A549 (cell line): Measurements from ENCODE around the gene STRADA. TPM values are rescaled to one million over a fixed set of nuclear protein-coding genes. Genes with fewer than 3 reads are reported as not detected.

Experiments used
- ATAC-seq, 2 experiments: fragments of 200-7000 bp in 1 of 2; fragments of >200 bp in 1 of 2; cut with Nextera tagmentation in 1 of 2; cut with Tn5 transposase in 1 of 2; 3 replicates each; pipeline versions ENCODE4 v1.8.0 to v1.9.1; 2018 to 2020; ENCODE audit warnings: mild to moderate bottlenecking in 1 of 2, moderate library complexity in 1 of 2
- CTCF ChIA-PET: fragments of 300-600 bp; sonication (Branson Sonifier 250); formaldehyde crosslinking; extraction: SDS; loops from one replicate; lab custom pipeline; 2021; ENCODE audit warnings: antibody characterized with exemption, inconsistent platforms; lab: Yijun Ruan, JAX
- POLR2A ChIA-PET: fragments of 350-600 bp; formaldehyde crosslinking; extraction: SDS; loops from one replicate; lab custom pipeline; 2021; ENCODE audit warnings: antibody characterized with exemption, inconsistent platforms; lab: Yijun Ruan, JAX
- DNase-seq, 2 experiments: peaks; one replicate each; pipeline versions ENCODE4 v3.0.0 to v3.0.0-alpha.2; 2011 to 2016; ENCODE audit warnings: low read depth in 1 of 2, low spot score in 1 of 2
- FAIRE-seq: peaks from 2 replicates; lab custom pipeline; 2011; peaks lifted over from hg19 to GRCh38; lab: Jason Lieb, UNC
- H3K27ac ChIP-seq, 2 experiments: fragments of >200 bp; sonication (Bioruptor Twin); formaldehyde crosslinking; 3 replicates each; pipeline ENCODE4 v1.5.1; 2016 to 2017
- H3K4me1 ChIP-seq: fragments of >200 bp; sonication (Bioruptor Twin); formaldehyde crosslinking; 3 replicates; pipeline ENCODE4 v1.6.1; 2016
- H3K4me2 ChIP-seq: fragments of >200 bp; sonication (Bioruptor Twin); formaldehyde crosslinking; 3 replicates; pipeline ENCODE4 v1.6.1; 2016
- H3K4me3 ChIP-seq: fragments of >200 bp; sonication (Bioruptor Twin); formaldehyde crosslinking; 3 replicates; pipeline ENCODE4 v1.5.1; 2016
- H3K9me3 ChIP-seq: fragments of >200 bp; sonication (Bioruptor Twin); formaldehyde crosslinking; 3 replicates; pipeline ENCODE4 v1.6.1; 2016
- ATOH8 ChIP-seq: fragments of 250-450 bp; sonication (Bioruptor Pico); IDR thresholded peaks from 2 replicates; pipeline ENCODE4 v1.5.0; 2020; ENCODE audit warnings: low read depth, mild to moderate bottlenecking, moderate library complexity
- CBX8 ChIP-seq: fragments of 200-600 bp; sonication (generic); IDR thresholded peaks from 2 replicates; pipeline ENCODE4 v1.6.1; 2016
- CTCF ChIP-seq: fragments of >200 bp; sonication (Bioruptor Twin); formaldehyde crosslinking; IDR thresholded peaks from 3 replicates; pipeline ENCODE4 v1.5.1; 2016
- EHF ChIP-seq: fragments of 250-450 bp; sonication (Bioruptor Pico); IDR thresholded peaks from 2 replicates; pipeline ENCODE4 v1.5.0; 2020; ENCODE audit warnings: mild to moderate bottlenecking
- EP300 ChIP-seq, 2 experiments: fragments of >200 bp; sonication (Bioruptor Twin); formaldehyde crosslinking; IDR thresholded peaks; 2 replicates in 1 of 2; 3 replicates in 1 of 2; pipeline ENCODE4 v1.6.1; 2016 to 2017
- FOSL2 ChIP-seq, 2 experiments: fragments of 450-650 bp in 1 of 2; fragments of >200 bp in 1 of 2; sonication (Bioruptor Twin) in 1 of 2; formaldehyde crosslinking; IDR thresholded peaks; 2 replicates each; pipeline versions ENCODE4 v1.5.0 to v1.6.1; 2016 to 2020; ENCODE audit warnings: mild to moderate bottlenecking in 1 of 2, moderate library complexity in 1 of 2
- FOXS1 ChIP-seq: fragments of 250-450 bp; sonication (Bioruptor Pico); IDR thresholded peaks from 2 replicates; pipeline ENCODE4 v1.5.0; 2020; ENCODE audit warnings: mild to moderate bottlenecking, moderate library complexity
- HDAC2 ChIP-seq: fragments of 200-600 bp; sonication (generic); IDR thresholded peaks from 2 replicates; pipeline ENCODE4 v1.6.1; 2016
- HOXB13 ChIP-seq: fragments of 250-450 bp; sonication (Bioruptor Pico); IDR thresholded peaks from 2 replicates; pipeline ENCODE4 v1.5.0; 2020; ENCODE audit warnings: low read depth, mild to moderate bottlenecking, moderate library complexity
- HOXB5 ChIP-seq: fragments of 250-450 bp; sonication (Bioruptor Pico); IDR thresholded peaks from 2 replicates; pipeline ENCODE4 v1.5.0; 2020; ENCODE audit warnings: mild to moderate bottlenecking, moderate library complexity
- KDM1A ChIP-seq: fragments of 200-600 bp; sonication (generic); IDR thresholded peaks from 2 replicates; pipeline ENCODE4 v1.6.1; 2016; ENCODE audit warnings: low read depth, mild to moderate bottlenecking
- KDM5A ChIP-seq: fragments of 200-600 bp; sonication (generic); IDR thresholded peaks from 2 replicates; pipeline ENCODE4 v1.6.1; 2016; ENCODE audit warnings: antibody characterized with exemption, mild to moderate bottlenecking
- MYC ChIP-seq: IDR thresholded peaks from 2 replicates; pipeline ENCODE4 v1.6.1; 2012; ENCODE audit warnings: mild to moderate bottlenecking, inconsistent platforms, low read length, improper control_type of control experiment, borderline replicate concordance
- NR3C1 ChIP-seq: fragments of >200 bp; sonication (Bioruptor Twin); formaldehyde crosslinking; IDR thresholded peaks from 3 replicates; pipeline ENCODE4 v1.6.1; 2017
- PBX3 ChIP-seq: IDR thresholded peaks from 2 replicates; pipeline ENCODE4 v1.6.1; 2012
- POLR2A ChIP-seq: IDR thresholded peaks from 2 replicates; pipeline ENCODE4 v1.6.1; 2012; ENCODE audit warnings: mild to moderate bottlenecking, low read length
- RAD21 ChIP-seq, 2 experiments: fragments of >200 bp in 1 of 2; sonication (Bioruptor Twin) in 1 of 2; formaldehyde crosslinking in 1 of 2; IDR thresholded peaks in 1 of 2; conservative IDR thresholded peaks in 1 of 2; 2 replicates in 1 of 2; 3 replicates in 1 of 2; pipeline ENCODE4 v1.6.1; 2012 to 2018; ENCODE audit warnings: inconsistent platforms in 1 of 2
- RARB ChIP-seq: fragments of 250-450 bp; sonication (Bioruptor Pico); IDR thresholded peaks from 2 replicates; pipeline ENCODE4 v1.8.0; 2021; ENCODE audit warnings: mild to moderate bottlenecking, moderate library complexity
- RNF2 ChIP-seq: fragments of 200-600 bp; sonication (generic); IDR thresholded peaks from 2 replicates; pipeline ENCODE4 v1.6.1; 2016; ENCODE audit warnings: low read depth, mild to moderate bottlenecking, antibody characterized with exemption, moderate library complexity, borderline replicate concordance
- SMC3 ChIP-seq: fragments of >200 bp; sonication (Bioruptor Twin); formaldehyde crosslinking; IDR thresholded peaks from 3 replicates; pipeline ENCODE4 v1.6.1; 2018; ENCODE audit warnings: inconsistent platforms
- ZFP36 ChIP-seq: fragments of 450-650 bp; IDR thresholded peaks from 2 replicates; pipeline ENCODE4 v1.6.1; 2014; ENCODE audit warnings: borderline replicate concordance; ENCODE audit not compliant: partially characterized antibody
- WGBS: methylation state at CpG from one replicate; pipeline ENCODE4 v1.1.6; 2017; ENCODE audit errors: missing lambda C conversion rate; 5-methylcytosine and 5-hydroxymethylcytosine counted together
- polyA plus RNA-seq, 4 experiments: library from polyadenylated mRNA; depleted of rRNA in 3 of 4; stranded (reverse); fragments of >200 nt; fragmentation: RNase III in 1 of 4; extraction: RNeasy Plus Mini Kit Qiagen cat#74134 plus additional on column Dnase treatment in 1 of 4; gene quantifications; 2 replicates in 3 of 4; 3 replicates in 1 of 4; pipeline ENCODE4 v1.2.3, GENCODE V29; 2011 to 2017
- TF ChIP-seq, protein P1 (sequence below): fragments of 150-350 bp; IDR thresholded peaks from 2 replicates; pipeline ENCODE4 v1.6.1; 2014; ENCODE audit warnings: low read depth, mild to moderate bottlenecking, low read length

The STRADA gene
- polyA plus RNA-seq, 2 of the 4 experiments (the other 2 are of a cell fraction) = 30.3 to 33.0 TPM

GRCh38 chr17:63698381-63698885 lies 43.2 kb downstream of the STRADA start:
- no peak overlapping the region for H3K4me2 ChIP-seq
- CTCF ChIA-PET = interaction anchor here (0.6 to 7.0 kb wide), 17 partner anchors 9 to 1828 kb away, joined by 3 to 116 read pairs (median 4); no protein-coding TSS in a partner anchor
- ATAC-seq = peak in 1 of 2 experiments; percentile 4; a peak in 2 of 6 replicates

DNA sequence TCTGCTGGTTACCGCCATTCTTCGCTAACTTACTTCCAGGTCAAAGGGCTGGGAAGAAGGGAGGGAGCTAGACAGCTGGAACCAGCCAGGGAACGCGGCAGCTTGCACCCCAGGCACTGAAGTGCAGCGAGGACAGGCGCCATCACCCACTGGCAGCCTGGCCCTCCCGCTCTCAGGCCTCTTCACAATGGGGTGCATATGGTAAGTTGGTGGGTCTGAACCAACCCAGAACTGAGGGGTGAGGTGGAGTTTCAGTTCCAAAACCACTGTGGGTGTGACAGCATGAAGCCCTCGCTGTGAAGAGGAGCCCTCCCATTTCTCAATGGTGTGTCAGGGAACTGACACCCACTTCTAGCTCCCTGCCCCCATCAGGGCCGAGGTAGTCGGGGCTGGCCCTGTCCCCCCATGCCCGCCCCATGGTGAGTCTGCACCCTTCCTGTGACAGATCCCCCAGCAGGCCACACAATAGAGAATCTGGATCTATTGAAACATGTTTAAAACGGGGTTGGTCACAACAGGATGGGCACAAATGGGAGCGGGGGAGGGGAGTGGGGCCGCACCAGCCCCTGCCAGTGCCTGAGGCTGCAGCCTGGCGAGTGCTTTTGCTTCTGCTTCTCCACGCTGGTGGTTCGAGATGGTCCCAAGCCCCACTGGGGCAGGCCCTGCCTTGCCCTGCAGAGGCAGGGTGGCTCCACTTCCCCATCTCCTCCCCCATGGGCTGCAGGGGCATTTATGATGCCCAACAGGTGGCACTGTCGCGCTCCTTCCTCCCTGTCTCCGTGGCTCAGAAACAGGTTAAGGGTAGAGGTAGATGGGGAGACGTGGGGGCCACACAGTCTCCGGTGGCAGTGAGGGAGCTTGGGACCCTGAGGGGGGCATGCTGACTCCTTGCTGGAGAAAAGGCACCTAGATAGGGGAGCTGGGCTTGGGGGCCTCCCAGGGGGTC lies 44.0 kb downstream of the STRADA start:
- no peak overlapping the region for H3K27ac ChIP-seq

More at GRCh38 chr17:63698381-63698885, 43.2 kb downstream of the STRADA start:
- Histone ChIP-seq H3K4me3 (no peak overlapping the region), H3K27ac (no peak overlapping the region), H3K9me3 (no peaks in the 10 kb centered on the region), H3K4me1 (0 out of 3 replicates have a peak, but pooled peaks cover 6% of the 10 kb centered on the region)
- TF ChIP-seq HDAC2 (no peak), MYC (no peak), HOXB5 (CRISPR knock-in tag) (no peak), RNF2 (no peak), CBX8 (no peak), KDM1A (no peak), ATOH8 (CRISPR knock-in tag) (no peak), FOXS1 (CRISPR knock-in tag) (no peak), ZFP36 (no peak), PBX3 (no peak), EP300 (IDR thresholded peaks at IDR 0.05) (no peak), EHF (CRISPR knock-in tag) (no peak), POLR2A (no peak), HOXB13 (CRISPR knock-in tag) (no peak), KDM5A (no peak), RARB (CRISPR knock-in tag) (no peak), FOSL2 (IDR thresholded peaks at IDR 0.05) (no peak), FOSL2 (CRISPR knock-in tag; IDR thresholded peaks at IDR 0.05) (no peak)
- TF ChIP-seq, protein P1, sequence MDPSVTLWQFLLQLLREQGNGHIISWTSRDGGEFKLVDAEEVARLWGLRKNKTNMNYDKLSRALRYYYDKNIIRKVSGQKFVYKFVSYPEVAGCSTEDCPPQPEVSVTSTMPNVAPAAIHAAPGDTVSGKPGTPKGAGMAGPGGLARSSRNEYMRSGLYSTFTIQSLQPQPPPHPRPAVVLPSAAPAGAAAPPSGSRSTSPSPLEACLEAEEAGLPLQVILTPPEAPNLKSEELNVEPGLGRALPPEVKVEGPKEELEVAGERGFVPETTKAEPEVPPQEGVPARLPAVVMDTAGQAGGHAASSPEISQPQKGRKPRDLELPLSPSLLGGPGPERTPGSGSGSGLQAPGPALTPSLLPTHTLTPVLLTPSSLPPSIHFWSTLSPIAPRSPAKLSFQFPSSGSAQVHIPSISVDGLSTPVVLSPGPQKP = no peak
- WGBS = 90% methylated on average over 20 of the region's 24 CpGs
- DNase-seq = no peak
- FAIRE-seq = no peak
- POLR2A ChIA-PET = interaction anchor here (1.2 kb wide), 1 partner anchor 43 kb away, joined by 3 read pairs; no protein-coding TSS in a partner anchor

More for the DNA sequence above, 44.0 kb downstream of the STRADA start:
- Histone ChIP-seq H3K4me1 (0 out of 3 replicates have a peak, but pooled peaks cover 6% of the 10 kb centered on the region), H3K4me3 (no peak overlapping the region), H3K4me2 (no peak overlapping the region), H3K9me3 (no peaks in the 10 kb centered on the region)
- CTCF ChIA-PET = interaction anchor here (0.6 to 7.0 kb wide), 24 partner anchors 8 to 1829 kb away, joined by 3 to 116 read pairs (median 4); partner anchors contain the start of gene MAP3K3
- POLR2A ChIA-PET = interaction anchor here (1.2 kb wide), 1 partner anchor 43 kb away, joined by 3 read pairs; no protein-coding TSS in a partner anchor
- FAIRE-seq = no peak
- ATAC-seq = peak; percentile 31 to 69
- WGBS = 75% methylated on average over 21 of the region's 22 CpGs
- DNase-seq = peak; percentile 69 to 78
- TF ChIP-seq RAD21 (conservative IDR thresholded peaks at IDR 0.05 in 1 of 2, IDR thresholded peaks at IDR 0.05 in 1 of 2) = peak; percentile 31 to 40; a peak in 4 of 5 replicates
- TF ChIP-seq CTCF = peak; percentile 56
- no peak for TF ChIP-seq NR3C1
- 0 out of 3 replicates have a peak, but pooled peaks have one; percentile 21 for TF ChIP-seq SMC3
- no peak for TF ChIP-seq POLR2A
- TF ChIP-seq, all 56 proteins: peak for 3
